NCI-H128 (cell line): Measurements from ENCODE around the gene GNG8.
"Not testable (repeated sequence)": the region's sequence is repeated elsewhere in the genome, so short reads cannot be mapped to it uniquely, and the experiment has no call there.

Source experiments
- DNase-seq: peaks from one replicate; lab custom pipeline; 2025; ENCODE audit not compliant: unreplicated experiment; lab: John Stamatoyannopoulos, UW

GNG8 gene

GRCh38 chr19:46648060-46648960 lies 12.3 kb upstream of the GNG8 start:
- DNase-seq, result no peak

- no peak for DNase-seq
These were observed 10.4 kb upstream of the GNG8 start for GRCh38 chr19:46646402-46646801.

- no peak for DNase-seq
These were observed 8.7 kb upstream of the GNG8 start for GRCh38 chr19:46644720-46645119.

GRCh38 chr19:46640656-46641055 lies 4.7 kb upstream of the GNG8 start:
- DNase-seq, result no peak

- DNase-seq, result no peak
These were observed 3.6 kb upstream of the GNG8 start for GRCh38 chr19:46639358-46640182.

GRCh38 chr19:46637224-46637623 lies 1.2 kb upstream of the GNG8 start:
- no peak for DNase-seq

GRCh38 chr19:46634656-46635218 lies 1.3 kb downstream of the GNG8 start:
- no peak for DNase-seq

GRCh38 chr19:46634045-46634655 lies 1.9 kb downstream of the GNG8 start:
- DNase-seq, result peak; percentile 33

GRCh38 chr19:46633130-46633529 lies 2.9 kb downstream of the GNG8 start:
- no peak for DNase-seq

- DNase-seq, result no peak
These were observed 4.5 kb downstream of the GNG8 start for GRCh38 chr19:46631481-46631880.

- DNase-seq, result no peak
These were observed 5.3 kb downstream of the GNG8 start for GRCh38 chr19:46630586-46631205.

- no peak for DNase-seq
These were observed 6.4 kb downstream of the GNG8 start for GRCh38 chr19:46629546-46630025.

GRCh38 chr19:46628970-46629369 lies 7.0 kb downstream of the GNG8 start:
- DNase-seq, result not testable (repeated sequence)

GRCh38 chr19:46626446-46626845 lies 9.6 kb downstream of the GNG8 start:
- no peak for DNase-seq

- DNase-seq, result no peak
These were observed 10.3 kb downstream of the GNG8 start for GRCh38 chr19:46625731-46626130.

- no peak for DNase-seq
These were observed 10.9 kb downstream of the GNG8 start, which contains the start of gene PTGIR for GRCh38 chr19:46624958-46625661. Gene PTGIR (minus strand): TSS chr19:46625089. CDS start chr19:46624225, 864 bp downstream.

- no peak for DNase-seq
These were observed 12.0 kb downstream of the GNG8 start for GRCh38 chr19:46623915-46624502.

- no peak for DNase-seq
These were observed 13.9 kb downstream of the GNG8 start for GRCh38 chr19:46622118-46622446.

- DNase-seq, result no peak
These were observed 14.5 kb downstream of the GNG8 start for GRCh38 chr19:46621191-46622117.
